ENCODE data around the gene HINT2. TPM values are rescaled to one million over a fixed set of nuclear protein-coding genes. Genes with fewer than 3 reads are reported as not detected.

HINT2 gene
- total and polyA plus RNA-seq, 3 experiments from 2014 or later, result 65.1 to 71.7 (median 69.4) TPM

DNA sequence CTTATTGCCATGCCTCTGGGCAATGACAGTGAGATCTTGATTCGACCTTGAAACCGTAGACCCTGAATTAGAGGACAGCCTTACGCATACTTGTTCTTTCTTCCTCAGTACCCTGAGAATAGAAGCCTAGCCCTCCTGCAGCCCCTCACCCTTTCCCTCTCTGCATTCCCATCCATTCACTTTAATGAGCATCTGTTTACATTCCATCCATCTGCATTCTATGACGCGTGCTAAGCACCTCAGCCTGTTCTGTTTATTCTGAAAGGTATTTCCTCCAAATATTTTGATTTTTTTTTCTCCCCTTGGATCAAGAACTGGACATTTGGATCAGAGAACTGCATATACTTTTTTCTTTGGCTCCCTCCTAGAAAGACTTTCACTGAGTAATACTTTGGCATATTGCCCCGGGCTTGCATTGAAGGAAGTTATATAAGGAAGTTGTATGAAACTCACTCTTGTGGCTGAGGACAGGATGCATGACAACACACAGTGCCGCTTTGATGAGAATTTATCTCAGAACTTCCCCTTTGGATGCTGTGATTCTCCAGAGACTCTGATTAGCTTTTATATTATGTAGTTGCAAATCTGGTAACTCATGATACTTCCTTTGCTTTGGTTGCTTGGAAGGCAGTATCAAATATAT is 29.9 kb upstream of the HINT2 start:
- peaks cover 18% of the 10 kb centered on the region for H3K4me1 ChIP-seq (ENCODE audit: insufficient read depth, low read length)
- no peaks in the 10 kb centered on the region for H3K9me3 ChIP-seq (ENCODE audit: low read length)
- ChIA-PET CTCF (no interaction called here), POLR2A (no interaction called here)
- DNase-seq, result peak in 2 of 5 donors; percentile 46 to 68
- Mint-ChIP-seq H3K4me1 (peaks cover 16 to 17% (median 16%) of the 10 kb centered on the region in 3 donors), H3K36me3 (peaks cover 5 to 17% (median 6%) of the 10 kb centered on the region in 3 donors), H3K27ac (peak overlapping the region in 6 of 8 donors; percentile 8 to 74 (median 46)), H3K27me3 (no peaks in the 10 kb centered on the region), H3K9me3 (no peaks in the 10 kb centered on the region), H3K4me3 (no peak overlapping the region)
- H3K36me3 ChIP-seq (ENCODE audit: insufficient read depth, low read length), result no peaks in the 10 kb centered on the region
- H3K27me3 ChIP-seq (ENCODE audit: insufficient read depth, low read length, poor library complexity, severe bottlenecking), result no peaks in the 10 kb centered on the region
- no peak overlapping the region for H3K4me3 ChIP-seq (ENCODE audit: low read length)
- H3K27ac ChIP-seq (ENCODE audit: low read depth, low read length), result no peak overlapping the region

DNA sequence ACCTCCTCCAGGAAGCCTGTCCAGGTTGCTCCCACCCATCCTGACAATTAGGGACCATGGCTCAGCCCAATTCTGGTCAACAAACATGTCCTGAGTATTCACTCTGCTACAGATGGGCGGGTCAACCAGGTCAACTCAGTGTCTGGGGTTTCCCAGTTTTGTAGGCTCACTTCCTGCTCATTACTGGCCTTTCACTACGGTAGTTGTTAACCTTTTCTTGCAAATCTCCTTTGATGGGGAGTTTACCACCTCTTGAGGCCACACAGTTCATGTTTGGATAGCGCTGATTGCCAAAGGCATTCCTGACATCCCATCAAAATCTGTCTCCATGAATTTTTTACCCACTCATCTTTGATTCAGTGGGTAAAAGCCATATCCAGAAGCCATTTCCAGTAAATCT is 28.0 kb upstream of the HINT2 start:
- DNase-seq, result no peak
- Mint-ChIP-seq H3K9me3 (no peaks in the 10 kb centered on the region), H3K27ac (peak overlapping the region in 1 of 8 donors; percentile 21), H3K4me3 (no peak overlapping the region), H3K27me3 (no peaks in the 10 kb centered on the region), H3K36me3 (peaks cover 2 to 11% (median 5%) of the 10 kb centered on the region in 3 donors), H3K4me1 (peaks cover 16 to 17% (median 16%) of the 10 kb centered on the region in 3 donors)
- ChIA-PET POLR2A (no interaction called here), CTCF (interaction anchor here (1.8 kb wide), 1 partner anchor 17 kb away, joined by 5 read pairs; no protein-coding TSS in a partner anchor)
- Histone ChIP-seq H3K27ac (ENCODE audit: low read depth, low read length) (no peak overlapping the region), H3K4me3 (ENCODE audit: low read length) (no peak overlapping the region), H3K4me1 (ENCODE audit: insufficient read depth, low read length) (peaks cover 18% of the 10 kb centered on the region), H3K36me3 (ENCODE audit: insufficient read depth, low read length) (no peaks in the 10 kb centered on the region), H3K9me3 (ENCODE audit: low read length) (no peaks in the 10 kb centered on the region), H3K27me3 (ENCODE audit: insufficient read depth, low read length, poor library complexity, severe bottlenecking) (no peaks in the 10 kb centered on the region)

DNA sequence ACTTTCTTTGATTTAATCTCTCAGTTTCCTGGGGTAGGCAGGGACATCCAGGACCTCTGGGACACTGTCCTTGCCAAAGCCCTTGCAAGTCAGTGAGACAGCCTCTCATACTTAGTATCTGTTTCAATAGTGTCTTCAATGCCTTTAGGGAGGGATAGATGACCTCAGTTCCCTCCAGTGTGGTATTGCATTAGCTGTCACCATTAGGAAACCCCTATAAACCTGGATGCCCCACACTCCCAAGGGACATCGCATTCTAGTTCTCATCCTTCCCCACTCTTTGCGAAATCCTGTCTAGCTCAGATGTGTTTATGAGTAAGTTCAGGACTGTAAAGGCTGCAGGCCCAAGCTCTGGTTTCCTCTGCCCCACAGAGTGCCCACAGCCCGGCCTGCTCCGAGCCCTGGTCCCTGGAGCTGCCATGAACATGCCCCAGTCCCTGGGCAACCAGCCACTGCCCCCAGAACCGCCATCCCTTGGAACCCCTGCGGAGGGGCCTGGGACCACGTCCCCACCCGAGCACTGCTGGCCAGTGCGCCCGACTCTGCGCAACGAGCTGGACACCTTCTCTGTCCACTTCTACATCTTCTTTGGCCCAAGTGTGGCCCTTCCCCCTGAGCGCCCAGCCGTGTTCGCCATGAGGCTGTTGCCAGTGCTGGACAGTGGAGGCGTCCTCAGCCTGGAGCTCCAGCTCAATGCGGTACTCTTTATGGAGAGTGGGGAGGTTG is 27.3 kb upstream of the HINT2 start:
- CTCF ChIA-PET, result interaction anchor here (1.8 kb wide), 1 partner anchor 16 kb away, joined by 5 read pairs; no protein-coding TSS in a partner anchor
- Histone ChIP-seq H3K27ac (ENCODE audit: low read depth, low read length) (no peak overlapping the region), H3K4me3 (ENCODE audit: low read length) (no peak overlapping the region), H3K9me3 (ENCODE audit: low read length) (no peaks in the 10 kb centered on the region), H3K36me3 (ENCODE audit: insufficient read depth, low read length) (no peaks in the 10 kb centered on the region), H3K4me1 (ENCODE audit: insufficient read depth, low read length) (peaks cover 18% of the 10 kb centered on the region), H3K27me3 (ENCODE audit: insufficient read depth, low read length, poor library complexity, severe bottlenecking) (no peaks in the 10 kb centered on the region)
- Mint-ChIP-seq H3K4me1 (peaks cover 15 to 16% (median 16%) of the 10 kb centered on the region in 3 donors), H3K4me3 (peak overlapping the region in 1 of 7 donors; percentile 75), H3K27ac (no peak overlapping the region), H3K36me3 (peaks cover under 1 to 5% (median 2%) of the 10 kb centered on the region in 3 donors), H3K27me3 (no peaks in the 10 kb centered on the region), H3K9me3 (no peaks in the 10 kb centered on the region)
- DNase-seq, result no peak
- POLR2A ChIA-PET, result no interaction called here

DNA sequence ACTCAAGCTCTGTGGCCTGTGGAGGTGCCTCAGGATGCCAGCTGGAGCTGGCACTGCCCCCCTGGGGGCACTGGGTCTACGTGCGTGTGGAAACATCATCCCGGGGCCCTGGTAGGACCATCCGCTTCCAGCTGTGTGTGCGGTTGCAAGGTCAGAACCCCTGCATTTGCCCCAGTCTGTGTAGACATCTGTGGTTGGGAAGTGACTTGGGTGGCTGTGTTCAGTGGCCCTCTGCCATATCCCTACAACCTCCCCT is 26.7 kb upstream of the HINT2 start:
- no peaks in the 10 kb centered on the region for H3K27me3 ChIP-seq (ENCODE audit: insufficient read depth, low read length, poor library complexity, severe bottlenecking)
- H3K9me3 ChIP-seq (ENCODE audit: low read length), result no peaks in the 10 kb centered on the region
- CTCF ChIA-PET, result no interaction called here
- no peaks in the 10 kb centered on the region for H3K9me3 Mint-ChIP-seq
- no peaks in the 10 kb centered on the region for H3K36me3 Mint-ChIP-seq
- no peak overlapping the region for H3K4me3 Mint-ChIP-seq
- H3K36me3 ChIP-seq (ENCODE audit: insufficient read depth, low read length), result no peaks in the 10 kb centered on the region
- peaks cover 18% of the 10 kb centered on the region for H3K4me1 ChIP-seq (ENCODE audit: insufficient read depth, low read length)
- H3K4me3 ChIP-seq (ENCODE audit: low read length), result no peak overlapping the region
- no peak overlapping the region for H3K27ac Mint-ChIP-seq
- no peak for DNase-seq
- H3K4me1 Mint-ChIP-seq, result peaks cover 15 to 16% (median 16%) of the 10 kb centered on the region in 3 donors
- POLR2A ChIA-PET, result no interaction called here
- no peaks in the 10 kb centered on the region for H3K27me3 Mint-ChIP-seq
- no peak overlapping the region for H3K27ac ChIP-seq (ENCODE audit: low read depth, low read length)

DNA sequence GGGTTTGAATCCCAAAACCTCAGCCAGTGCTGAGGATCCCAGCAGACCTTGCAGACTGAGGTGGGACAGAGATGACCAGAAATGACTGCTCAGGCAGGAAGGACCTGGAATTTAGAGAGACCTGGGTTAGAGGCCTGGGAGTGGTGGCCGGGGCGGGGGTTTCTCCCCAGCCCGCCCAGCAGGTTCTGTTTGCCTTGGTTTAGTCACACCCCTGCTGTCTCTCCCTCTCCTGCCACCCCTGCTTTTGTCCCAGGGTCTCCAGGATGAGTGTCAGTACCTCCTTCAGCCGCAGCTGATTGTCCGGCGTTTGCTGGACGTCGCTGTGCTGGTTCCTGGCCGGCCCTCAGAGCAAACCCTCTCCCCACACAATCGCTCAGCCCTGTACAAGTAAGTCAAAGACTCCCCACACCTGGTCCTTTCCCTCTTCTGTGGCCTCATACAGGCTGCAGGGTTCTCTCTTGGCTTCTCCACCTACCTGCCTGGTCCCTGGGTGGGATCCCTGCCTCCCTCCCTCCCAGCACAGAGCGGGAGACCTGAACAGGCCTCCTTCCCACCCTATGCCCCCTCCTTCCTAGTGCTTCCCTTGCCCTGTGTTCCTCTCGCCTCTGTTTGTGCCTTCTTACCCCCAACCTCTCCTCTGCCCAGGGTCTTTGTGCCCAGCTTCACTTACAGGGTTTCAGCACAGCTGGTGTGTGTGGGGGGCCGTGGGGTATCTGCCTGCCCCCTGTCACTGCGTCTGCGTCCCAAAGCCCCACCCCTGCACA is 26.2 kb upstream of the HINT2 start:
- H3K27ac Mint-ChIP-seq, result no peak overlapping the region
- Histone ChIP-seq H3K4me1 (ENCODE audit: insufficient read depth, low read length) (peaks cover 18% of the 10 kb centered on the region), H3K9me3 (ENCODE audit: low read length) (no peaks in the 10 kb centered on the region), H3K36me3 (ENCODE audit: insufficient read depth, low read length) (no peaks in the 10 kb centered on the region), H3K27me3 (ENCODE audit: insufficient read depth, low read length, poor library complexity, severe bottlenecking) (no peaks in the 10 kb centered on the region), H3K4me3 (ENCODE audit: low read length) (no peak overlapping the region), H3K27ac (ENCODE audit: low read depth, low read length) (no peak overlapping the region)
- H3K4me1 Mint-ChIP-seq, result peaks cover 15 to 16% (median 16%) of the 10 kb centered on the region in 3 donors
- no peaks in the 10 kb centered on the region for H3K9me3 Mint-ChIP-seq
- no peaks in the 10 kb centered on the region for H3K36me3 Mint-ChIP-seq
- H3K27me3 Mint-ChIP-seq, result no peaks in the 10 kb centered on the region
- ChIA-PET POLR2A (no interaction called here), CTCF (no interaction called here)
- DNase-seq, result no peak
- H3K4me3 Mint-ChIP-seq, result no peak overlapping the region

DNA sequence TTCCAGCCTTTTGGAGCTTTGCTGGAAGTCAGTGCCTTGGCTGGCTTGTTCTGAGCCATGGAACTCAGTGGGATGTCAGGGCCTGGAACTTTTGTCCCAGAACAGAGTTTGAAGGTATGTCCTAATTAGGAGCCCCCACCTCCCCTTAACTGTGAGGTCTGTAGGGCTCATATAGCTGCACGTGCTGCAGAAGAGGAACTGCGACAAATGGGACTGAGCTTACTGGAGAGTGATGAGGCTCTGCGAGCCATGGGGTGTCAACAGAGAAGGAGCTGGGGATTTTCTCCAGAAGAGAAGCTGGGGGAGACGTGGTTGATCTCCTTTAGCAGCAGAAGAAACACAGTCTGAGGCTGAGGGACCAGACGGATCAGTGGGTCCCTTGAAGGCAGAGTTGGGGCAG is 25.1 kb upstream of the HINT2 start:
- Mint-ChIP-seq H3K4me3 (no peak overlapping the region), H3K4me1 (peaks cover 5 to 7% (median 6%) of the 10 kb centered on the region in 3 donors), H3K9me3 (no peaks in the 10 kb centered on the region), H3K27me3 (no peaks in the 10 kb centered on the region), H3K27ac (peak overlapping the region in 2 of 8 donors; percentile 6 to 20), H3K36me3 (no peaks in the 10 kb centered on the region)
- ChIA-PET CTCF (no interaction called here), POLR2A (no interaction called here)
- H3K9me3 ChIP-seq (ENCODE audit: low read length), result no peaks in the 10 kb centered on the region
- no peak overlapping the region for H3K4me3 ChIP-seq (ENCODE audit: low read length)
- H3K36me3 ChIP-seq (ENCODE audit: insufficient read depth, low read length), result no peaks in the 10 kb centered on the region
- H3K27me3 ChIP-seq (ENCODE audit: insufficient read depth, low read length, poor library complexity, severe bottlenecking), result no peaks in the 10 kb centered on the region
- peaks cover 9% of the 10 kb centered on the region for H3K4me1 ChIP-seq (ENCODE audit: insufficient read depth, low read length)
- DNase-seq, result no peak
- no peak overlapping the region for H3K27ac ChIP-seq (ENCODE audit: low read depth, low read length)

DNA sequence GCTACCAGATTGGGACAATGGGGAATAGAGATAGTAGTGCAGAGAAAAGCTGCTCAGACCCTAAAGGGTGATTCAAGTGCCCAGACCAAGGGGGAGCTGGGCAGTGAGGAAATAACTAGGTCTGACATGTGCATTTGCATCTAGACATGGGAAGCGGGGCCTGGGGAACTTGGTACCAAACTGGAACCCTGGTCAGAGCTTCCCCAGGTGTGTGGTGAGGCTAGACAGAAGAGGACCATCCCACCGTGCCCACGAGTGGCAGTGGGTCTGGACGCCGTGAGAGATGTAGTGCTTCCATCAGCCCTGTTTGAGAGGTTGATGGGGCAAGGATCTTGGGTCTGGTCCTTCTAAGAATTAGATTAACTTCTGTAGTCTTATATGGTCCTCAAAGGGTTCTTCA is 21.8 kb upstream of the HINT2 start:
- no peak overlapping the region for H3K27ac ChIP-seq (ENCODE audit: low read depth, low read length)
- H3K9me3 ChIP-seq (ENCODE audit: low read length), result no peaks in the 10 kb centered on the region
- no peak for DNase-seq
- Mint-ChIP-seq H3K4me3 (no peak overlapping the region), H3K36me3 (no peaks in the 10 kb centered on the region), H3K4me1 (peaks cover 0 to 4% (median 0%) of the 10 kb centered on the region in 3 donors), H3K27ac (no peak overlapping the region), H3K9me3 (no peaks in the 10 kb centered on the region), H3K27me3 (no peaks in the 10 kb centered on the region)
- ChIA-PET POLR2A (no interaction called here), CTCF (interaction anchor here (1.0 to 2.8 kb wide), 3 partner anchors 11 to 100 kb away, joined by 3 to 18 read pairs (median 3); no protein-coding TSS in a partner anchor)
- no peaks in the 10 kb centered on the region for H3K4me1 ChIP-seq (ENCODE audit: insufficient read depth, low read length)
- H3K4me3 ChIP-seq (ENCODE audit: low read length), result no peak overlapping the region
- H3K36me3 ChIP-seq (ENCODE audit: insufficient read depth, low read length), result no peaks in the 10 kb centered on the region
- H3K27me3 ChIP-seq (ENCODE audit: insufficient read depth, low read length, poor library complexity, severe bottlenecking), result no peaks in the 10 kb centered on the region

DNA sequence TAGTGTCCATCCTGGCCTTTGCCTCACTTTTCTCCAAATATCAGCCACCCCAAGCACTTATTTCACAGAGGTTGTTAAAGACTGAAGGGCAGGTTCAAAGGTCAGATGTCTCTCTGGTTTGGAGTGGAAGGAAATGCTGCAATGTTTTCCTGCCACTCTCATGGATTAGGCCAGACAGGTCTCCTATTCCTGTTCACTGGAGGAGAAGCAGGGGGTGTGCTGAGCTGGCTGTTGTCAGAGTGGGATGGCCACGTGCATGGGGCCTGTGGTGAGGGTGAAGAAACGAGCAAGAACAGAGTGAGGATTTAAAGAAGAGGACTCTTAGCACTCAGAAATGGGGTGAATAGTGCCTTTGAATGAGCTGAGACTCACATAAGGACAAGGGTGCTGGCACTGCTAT is 20.9 kb upstream of the HINT2 start:
- Histone ChIP-seq H3K4me1 (ENCODE audit: insufficient read depth, low read length) (no peaks in the 10 kb centered on the region), H3K9me3 (ENCODE audit: low read length) (no peaks in the 10 kb centered on the region), H3K36me3 (ENCODE audit: insufficient read depth, low read length) (no peaks in the 10 kb centered on the region), H3K4me3 (ENCODE audit: low read length) (no peak overlapping the region), H3K27ac (ENCODE audit: low read depth, low read length) (no peak overlapping the region), H3K27me3 (ENCODE audit: insufficient read depth, low read length, poor library complexity, severe bottlenecking) (no peaks in the 10 kb centered on the region)
- CTCF ChIA-PET, result interaction anchor here (0.7 to 2.8 kb wide), 6 partner anchors 10 to 100 kb away, joined by 3 to 18 read pairs (median 3); no protein-coding TSS in a partner anchor
- H3K4me1 Mint-ChIP-seq, result peaks cover 0 to 11% (median 0%) of the 10 kb centered on the region in 3 donors
- DNase-seq, result no peak
- H3K4me3 Mint-ChIP-seq, result no peak overlapping the region
- POLR2A ChIA-PET, result no interaction called here
- no peaks in the 10 kb centered on the region for H3K27me3 Mint-ChIP-seq
- H3K36me3 Mint-ChIP-seq, result no peaks in the 10 kb centered on the region
- no peaks in the 10 kb centered on the region for H3K9me3 Mint-ChIP-seq
- H3K27ac Mint-ChIP-seq, result peak overlapping the region in 2 of 8 donors; percentile 2 to 10
